ENCODE measurements around the gene HIVEP3. TPM values are rescaled to one million over a fixed set of nuclear protein-coding genes. Genes with fewer than 3 reads are reported as not detected.

HIVEP3 gene
- total and polyA plus RNA-seq, 11 donors, result 3.2 to 11.9 (median 5.0) TPM

GRCh38 chr1:41463516-41463915, 455.2 kb downstream of the HIVEP3 start:
- ATAC-seq (no peak), DNase-seq (peak in 2 of 5 donors; percentile 13)
- 78 to 100% (median 88%) methylated on average over 2 of the region's 2 CpGs for WGBS, 4 donors
- TF ChIP-seq, protein P1, sequence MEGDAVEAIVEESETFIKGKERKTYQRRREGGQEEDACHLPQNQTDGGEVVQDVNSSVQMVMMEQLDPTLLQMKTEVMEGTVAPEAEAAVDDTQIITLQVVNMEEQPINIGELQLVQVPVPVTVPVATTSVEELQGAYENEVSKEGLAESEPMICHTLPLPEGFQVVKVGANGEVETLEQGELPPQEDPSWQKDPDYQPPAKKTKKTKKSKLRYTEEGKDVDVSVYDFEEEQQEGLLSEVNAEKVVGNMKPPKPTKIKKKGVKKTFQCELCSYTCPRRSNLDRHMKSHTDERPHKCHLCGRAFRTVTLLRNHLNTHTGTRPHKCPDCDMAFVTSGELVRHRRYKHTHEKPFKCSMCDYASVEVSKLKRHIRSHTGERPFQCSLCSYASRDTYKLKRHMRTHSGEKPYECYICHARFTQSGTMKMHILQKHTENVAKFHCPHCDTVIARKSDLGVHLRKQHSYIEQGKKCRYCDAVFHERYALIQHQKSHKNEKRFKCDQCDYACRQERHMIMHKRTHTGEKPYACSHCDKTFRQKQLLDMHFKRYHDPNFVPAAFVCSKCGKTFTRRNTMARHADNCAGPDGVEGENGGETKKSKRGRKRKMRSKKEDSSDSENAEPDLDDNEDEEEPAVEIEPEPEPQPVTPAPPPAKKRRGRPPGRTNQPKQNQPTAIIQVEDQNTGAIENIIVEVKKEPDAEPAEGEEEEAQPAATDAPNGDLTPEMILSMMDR (IDR thresholded peaks at IDR 0.05), result no peak
- no peak for TF ChIP-seq POLR2A (IDR thresholded peaks at IDR 0.05)
- intact Hi-C loops (cut with DNase I), result no loop called here
- H3K4me3 ChIP-seq, result no peak overlapping the region
- H3K9me3 ChIP-seq, result no peaks in the 10 kb centered on the region
- H3K36me3 ChIP-seq, result no peaks in the 10 kb centered on the region
- H3K27ac ChIP-seq, result no peak overlapping the region
- H3K4me1 ChIP-seq, result peaks cover 0 to 5% (median 0%) of the 10 kb centered on the region in 12 donors
- H3K27me3 ChIP-seq, result peaks cover 0 to 3% (median 0%) of the 10 kb centered on the region in 9 donors

DNA sequence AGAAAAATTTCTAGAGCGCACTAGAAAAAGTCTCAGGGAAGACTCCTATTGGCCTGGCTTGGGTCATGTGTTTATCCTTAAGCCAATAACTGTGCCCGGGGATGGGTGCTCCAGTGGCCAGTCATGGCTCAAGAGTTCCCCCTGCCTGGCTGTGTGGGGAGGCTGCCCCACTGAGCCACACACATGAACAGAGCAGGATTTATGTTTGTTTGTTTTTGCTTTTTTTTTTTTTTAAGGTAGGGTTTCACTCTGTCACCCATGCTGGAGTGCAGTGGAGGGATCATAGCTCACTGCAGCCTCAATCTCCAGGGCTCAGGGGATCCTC, 456.1 kb downstream of the HIVEP3 start:
- TF ChIP-seq POLR2A (IDR thresholded peaks at IDR 0.05), result no peak
- TF ChIP-seq, protein P1 (IDR thresholded peaks at IDR 0.05), result no peak
- WGBS, 4 donors, result 94 to 100% (median 98%) methylated on average over 2 of the region's 2 CpGs
- Histone ChIP-seq H3K4me1 (peaks cover 0 to 5% (median 0%) of the 10 kb centered on the region in 12 donors), H3K27ac (no peak overlapping the region), H3K36me3 (no peaks in the 10 kb centered on the region), H3K4me3 (no peak overlapping the region), H3K27me3 (peaks cover 0 to 3% (median 0%) of the 10 kb centered on the region in 9 donors), H3K9me3 (no peaks in the 10 kb centered on the region)
- ATAC-seq (no peak), DNase-seq (peak in 1 of 5 donors; percentile 17)
- intact Hi-C loops (cut with DNase I), result no loop called here

GRCh38 chr1:41461790-41462679, 456.7 kb downstream of the HIVEP3 start:
- H3K27ac ChIP-seq, result no peak overlapping the region

More at GRCh38 chr1:41461790-41462679, 456.7 kb downstream of the HIVEP3 start:
- Histone ChIP-seq H3K9me3 (no peaks in the 10 kb centered on the region), H3K36me3 (no peaks in the 10 kb centered on the region), H3K4me1 (peaks cover 0 to 8% (median 0%) of the 10 kb centered on the region in 12 donors), H3K4me3 (no peak overlapping the region), H3K27me3 (peaks cover 0 to 3% (median 0%) of the 10 kb centered on the region in 9 donors)
- peak in 2 of 4 donors; percentile 24 to 48 for ATAC-seq
- TF ChIP-seq POLR2A (IDR thresholded peaks at IDR 0.05), result no peak
- TF ChIP-seq, protein P1 (IDR thresholded peaks at IDR 0.05), result no peak
- intact Hi-C loops (cut with DNase I), result no loop called here
- no peak for DNase-seq
- WGBS, 4 donors, result 55 to 82% (median 66%) methylated on average over 4 of the region's 4 CpGs

All from heart left ventricle (tissue), 16 donors.